ENCODE data around the gene SLC6A3. TPM values are rescaled to one million over a fixed set of nuclear protein-coding genes. Genes with fewer than 3 reads are reported as not detected.

The SLC6A3 gene
- total RNA-seq, 2 experiments from 2014 or later = not detected

GRCh38 chr5:1401536-1402138, 43.6 kb downstream of the SLC6A3 start:
- Mint-ChIP-seq H3K4me1 (ENCODE audit: low read depth) (no peaks in the 10 kb centered on the region), H3K27me3 (ENCODE audit: low read depth) (peaks cover 2% of the 10 kb centered on the region), H3K36me3 (ENCODE audit: low read depth) (no peaks in the 10 kb centered on the region), H3K27ac (no peak overlapping the region), H3K4me3 (no peak overlapping the region), H3K9me3 (no peaks in the 10 kb centered on the region)
- intact Hi-C loops (cut with micrococcal nuclease) = no loop called here
- CTCF ChIA-PET = no interaction called here
- DNase-seq = no peak

GRCh38 chr5:1400936-1401335, 44.3 kb downstream of the SLC6A3 start:
- Mint-ChIP-seq H3K27me3 (ENCODE audit: low read depth) (peaks cover 7% of the 10 kb centered on the region), H3K4me3 (no peak overlapping the region), H3K36me3 (ENCODE audit: low read depth) (no peaks in the 10 kb centered on the region), H3K27ac (no peak overlapping the region), H3K4me1 (ENCODE audit: low read depth) (no peaks in the 10 kb centered on the region), H3K9me3 (no peaks in the 10 kb centered on the region)
- CTCF ChIA-PET = no interaction called here
- intact Hi-C loops (cut with micrococcal nuclease) = no loop called here
- DNase-seq = no peak

GRCh38 chr5:1400211-1400855, 44.9 kb downstream of the SLC6A3 start:
- CTCF ChIA-PET = no interaction called here
- intact Hi-C loops (cut with micrococcal nuclease) = no loop called here
- DNase-seq = no peak
- H3K4me3 Mint-ChIP-seq = no peak overlapping the region
- no peak overlapping the region for H3K27ac Mint-ChIP-seq
- H3K4me1 Mint-ChIP-seq (ENCODE audit: low read depth) = no peaks in the 10 kb centered on the region
- H3K36me3 Mint-ChIP-seq (ENCODE audit: low read depth) = no peaks in the 10 kb centered on the region
- H3K9me3 Mint-ChIP-seq = no peaks in the 10 kb centered on the region
- H3K27me3 Mint-ChIP-seq (ENCODE audit: low read depth) = peaks cover 9% of the 10 kb centered on the region

GRCh38 chr5:1399737-1400136, 45.5 kb downstream of the SLC6A3 start:
- no peak overlapping the region for H3K27ac Mint-ChIP-seq
- peaks cover 9% of the 10 kb centered on the region for H3K27me3 Mint-ChIP-seq (ENCODE audit: low read depth)
- CTCF ChIA-PET = no interaction called here
- H3K9me3 Mint-ChIP-seq = no peaks in the 10 kb centered on the region
- no peak overlapping the region for H3K4me3 Mint-ChIP-seq
- intact Hi-C loops (cut with micrococcal nuclease) = no loop called here
- no peaks in the 10 kb centered on the region for H3K4me1 Mint-ChIP-seq (ENCODE audit: low read depth)
- no peak for DNase-seq
- H3K36me3 Mint-ChIP-seq (ENCODE audit: low read depth) = no peaks in the 10 kb centered on the region

GRCh38 chr5:1396293-1396816, 48.9 kb downstream of the SLC6A3 start:
- Mint-ChIP-seq H3K27ac (no peak overlapping the region), H3K9me3 (no peaks in the 10 kb centered on the region), H3K4me1 (ENCODE audit: low read depth) (no peaks in the 10 kb centered on the region), H3K36me3 (ENCODE audit: low read depth) (no peaks in the 10 kb centered on the region), H3K27me3 (ENCODE audit: low read depth) (peaks cover 15% of the 10 kb centered on the region), H3K4me3 (no peak overlapping the region)
- DNase-seq = no peak
- intact Hi-C loops (cut with micrococcal nuclease) = no loop called here
- CTCF ChIA-PET = no interaction called here

- peaks cover 15% of the 10 kb centered on the region for H3K27me3 Mint-ChIP-seq (ENCODE audit: low read depth)
- H3K4me1 Mint-ChIP-seq (ENCODE audit: low read depth) = no peaks in the 10 kb centered on the region
- no peak for DNase-seq
- intact Hi-C loops (cut with micrococcal nuclease) = no loop called here
- no peaks in the 10 kb centered on the region for H3K9me3 Mint-ChIP-seq
- CTCF ChIA-PET = no interaction called here
- H3K4me3 Mint-ChIP-seq = no peak overlapping the region
- no peak overlapping the region for H3K27ac Mint-ChIP-seq
- no peaks in the 10 kb centered on the region for H3K36me3 Mint-ChIP-seq (ENCODE audit: low read depth)
These were observed 50.1 kb downstream of the SLC6A3 start for GRCh38 chr5:1394881-1395860.

GRCh38 chr5:1393571-1394501, 51.4 kb downstream of the SLC6A3 start:
- peaks cover 15% of the 10 kb centered on the region for H3K27me3 Mint-ChIP-seq (ENCODE audit: low read depth)
- H3K4me3 Mint-ChIP-seq = no peak overlapping the region
- no peaks in the 10 kb centered on the region for H3K36me3 Mint-ChIP-seq (ENCODE audit: low read depth)
- H3K4me1 Mint-ChIP-seq (ENCODE audit: low read depth) = no peaks in the 10 kb centered on the region
- DNase-seq = no peak
- H3K9me3 Mint-ChIP-seq = no peaks in the 10 kb centered on the region
- intact Hi-C loops (cut with micrococcal nuclease) = no loop called here
- H3K27ac Mint-ChIP-seq = no peak overlapping the region
- CTCF ChIA-PET = interaction anchor here (1.7 kb wide), 1 partner anchor 13 kb away, joined by 4 read pairs; no protein-coding TSS in a partner anchor

- DNase-seq = no peak
- no peak overlapping the region for H3K27ac Mint-ChIP-seq
- intact Hi-C loops (cut with micrococcal nuclease) = no loop called here
- H3K9me3 Mint-ChIP-seq = no peaks in the 10 kb centered on the region
- no peaks in the 10 kb centered on the region for H3K36me3 Mint-ChIP-seq (ENCODE audit: low read depth)
- peaks cover 15% of the 10 kb centered on the region for H3K27me3 Mint-ChIP-seq (ENCODE audit: low read depth)
- no peaks in the 10 kb centered on the region for H3K4me1 Mint-ChIP-seq (ENCODE audit: low read depth)
- CTCF ChIA-PET = interaction anchor here (1.7 kb wide), 1 partner anchor 13 kb away, joined by 4 read pairs; no protein-coding TSS in a partner anchor
- H3K4me3 Mint-ChIP-seq = no peak overlapping the region
These were observed 52.3 kb downstream of the SLC6A3 start for GRCh38 chr5:1392801-1393565.

GRCh38 chr5:1392261-1392660, 53.0 kb downstream of the SLC6A3 start:
- CTCF ChIA-PET = interaction anchor here (1.7 kb wide), 1 partner anchor 12 kb away, joined by 4 read pairs; no protein-coding TSS in a partner anchor

GRCh38 chr5:1391691-1392090, 53.5 kb downstream of the SLC6A3 start:
- intact Hi-C loops (cut with micrococcal nuclease) = no loop called here
- Mint-ChIP-seq H3K36me3 (ENCODE audit: low read depth) (no peaks in the 10 kb centered on the region), H3K27me3 (ENCODE audit: low read depth) (peaks cover 15% of the 10 kb centered on the region), H3K4me3 (no peak overlapping the region), H3K4me1 (ENCODE audit: low read depth) (peaks cover 6% of the 10 kb centered on the region), H3K27ac (no peak overlapping the region), H3K9me3 (no peaks in the 10 kb centered on the region)
- no peak for DNase-seq
- CTCF ChIA-PET = no interaction called here

More at GRCh38 chr5:1392261-1392660, 53.0 kb downstream of the SLC6A3 start:
- intact Hi-C loops (cut with micrococcal nuclease) = no loop called here
- DNase-seq = no peak
- H3K9me3 Mint-ChIP-seq = no peaks in the 10 kb centered on the region
- no peaks in the 10 kb centered on the region for H3K36me3 Mint-ChIP-seq (ENCODE audit: low read depth)
- no peak overlapping the region for H3K27ac Mint-ChIP-seq
- H3K4me1 Mint-ChIP-seq (ENCODE audit: low read depth) = peaks cover 2% of the 10 kb centered on the region
- no peak overlapping the region for H3K4me3 Mint-ChIP-seq
- peaks cover 15% of the 10 kb centered on the region for H3K27me3 Mint-ChIP-seq (ENCODE audit: low read depth)

Data from activated naive CD4-positive, alpha-beta T cell treated with anti-CD3 and anti-CD28 coated beads for 36 hours (primary cell).